ENCODE results near the gene CARHSP1. TPM values are rescaled to one million over a fixed set of nuclear protein-coding genes. Genes with fewer than 3 reads are reported as not detected.
A peak's percentile ranks its signal among the peaks of the same experiment; 100 is the strongest.
"Not testable (repeated sequence)": the region's sequence is repeated elsewhere in the genome, so short reads cannot be mapped to it uniquely, and the experiment has no call there.

The CARHSP1 gene
- total RNA-seq, 4 donors from 2014 or later = 20.0 to 79.2 (median 67.4) TPM

DNA sequence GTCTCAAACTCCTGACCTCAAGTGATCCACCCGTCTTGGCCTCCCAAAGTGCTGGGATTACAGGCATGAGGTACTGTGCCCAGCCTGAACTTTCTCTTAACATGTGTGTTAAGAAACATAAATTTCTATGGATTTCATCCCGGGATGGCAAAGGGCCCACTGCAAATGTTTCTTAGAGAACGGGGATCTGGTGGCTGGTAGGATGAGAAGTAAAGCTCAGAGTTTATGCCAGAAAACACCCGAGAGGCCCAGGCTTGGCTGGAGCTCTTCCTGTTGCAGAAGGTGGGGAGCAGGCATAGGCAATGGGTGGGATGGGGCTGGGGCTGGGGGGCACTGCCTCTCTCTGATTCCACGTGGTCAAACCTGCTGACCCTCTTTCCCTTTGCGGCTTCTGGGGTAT is 5.6 kb upstream of the CARHSP1 start:
- TF ChIP-seq, protein P1, sequence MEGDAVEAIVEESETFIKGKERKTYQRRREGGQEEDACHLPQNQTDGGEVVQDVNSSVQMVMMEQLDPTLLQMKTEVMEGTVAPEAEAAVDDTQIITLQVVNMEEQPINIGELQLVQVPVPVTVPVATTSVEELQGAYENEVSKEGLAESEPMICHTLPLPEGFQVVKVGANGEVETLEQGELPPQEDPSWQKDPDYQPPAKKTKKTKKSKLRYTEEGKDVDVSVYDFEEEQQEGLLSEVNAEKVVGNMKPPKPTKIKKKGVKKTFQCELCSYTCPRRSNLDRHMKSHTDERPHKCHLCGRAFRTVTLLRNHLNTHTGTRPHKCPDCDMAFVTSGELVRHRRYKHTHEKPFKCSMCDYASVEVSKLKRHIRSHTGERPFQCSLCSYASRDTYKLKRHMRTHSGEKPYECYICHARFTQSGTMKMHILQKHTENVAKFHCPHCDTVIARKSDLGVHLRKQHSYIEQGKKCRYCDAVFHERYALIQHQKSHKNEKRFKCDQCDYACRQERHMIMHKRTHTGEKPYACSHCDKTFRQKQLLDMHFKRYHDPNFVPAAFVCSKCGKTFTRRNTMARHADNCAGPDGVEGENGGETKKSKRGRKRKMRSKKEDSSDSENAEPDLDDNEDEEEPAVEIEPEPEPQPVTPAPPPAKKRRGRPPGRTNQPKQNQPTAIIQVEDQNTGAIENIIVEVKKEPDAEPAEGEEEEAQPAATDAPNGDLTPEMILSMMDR (IDR thresholded peaks at IDR 0.05) = no peak
- TF ChIP-seq POLR2A (IDR thresholded peaks at IDR 0.05) = no peak
- intact Hi-C loops (cut with DNase I; ENCODE audit: low total_unique reads) = no loop called here
- no peaks in the 10 kb centered on the region for H3K27me3 ChIP-seq
- no peak overlapping the region for H3K27ac ChIP-seq
- DNase-seq = no peak
- H3K4me3 ChIP-seq = no peak overlapping the region
- H3K36me3 ChIP-seq = no peaks in the 10 kb centered on the region
- no peaks in the 10 kb centered on the region for H3K9me3 ChIP-seq
- no peaks in the 10 kb centered on the region for H3K4me1 ChIP-seq

DNA sequence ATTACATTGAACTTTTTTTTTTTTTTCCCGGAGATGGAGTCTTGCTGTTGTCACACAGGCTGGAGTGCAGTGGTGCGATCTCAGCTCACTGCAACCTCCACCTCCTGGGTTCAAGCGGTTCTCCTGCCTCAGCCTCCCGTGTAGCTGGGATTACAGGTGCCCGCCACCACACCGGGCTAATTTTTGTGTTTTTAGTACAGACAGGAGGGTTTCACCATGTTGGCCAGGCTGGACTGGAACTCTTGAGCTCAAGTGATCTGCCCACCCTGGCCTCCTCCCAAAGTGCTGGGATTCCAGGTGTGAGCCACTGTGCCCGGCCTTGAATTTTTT is 5.0 kb upstream of the CARHSP1 start:
- H3K4me1 ChIP-seq; H3K36me3 ChIP-seq; H3K4me3 ChIP-seq; H3K27me3 ChIP-seq; intact Hi-C loops (cut with DNase I; ENCODE audit: low total_unique reads); H3K9me3 ChIP-seq; DNase-seq; H3K27ac ChIP-seq: not testable (repeated sequence)

DNA sequence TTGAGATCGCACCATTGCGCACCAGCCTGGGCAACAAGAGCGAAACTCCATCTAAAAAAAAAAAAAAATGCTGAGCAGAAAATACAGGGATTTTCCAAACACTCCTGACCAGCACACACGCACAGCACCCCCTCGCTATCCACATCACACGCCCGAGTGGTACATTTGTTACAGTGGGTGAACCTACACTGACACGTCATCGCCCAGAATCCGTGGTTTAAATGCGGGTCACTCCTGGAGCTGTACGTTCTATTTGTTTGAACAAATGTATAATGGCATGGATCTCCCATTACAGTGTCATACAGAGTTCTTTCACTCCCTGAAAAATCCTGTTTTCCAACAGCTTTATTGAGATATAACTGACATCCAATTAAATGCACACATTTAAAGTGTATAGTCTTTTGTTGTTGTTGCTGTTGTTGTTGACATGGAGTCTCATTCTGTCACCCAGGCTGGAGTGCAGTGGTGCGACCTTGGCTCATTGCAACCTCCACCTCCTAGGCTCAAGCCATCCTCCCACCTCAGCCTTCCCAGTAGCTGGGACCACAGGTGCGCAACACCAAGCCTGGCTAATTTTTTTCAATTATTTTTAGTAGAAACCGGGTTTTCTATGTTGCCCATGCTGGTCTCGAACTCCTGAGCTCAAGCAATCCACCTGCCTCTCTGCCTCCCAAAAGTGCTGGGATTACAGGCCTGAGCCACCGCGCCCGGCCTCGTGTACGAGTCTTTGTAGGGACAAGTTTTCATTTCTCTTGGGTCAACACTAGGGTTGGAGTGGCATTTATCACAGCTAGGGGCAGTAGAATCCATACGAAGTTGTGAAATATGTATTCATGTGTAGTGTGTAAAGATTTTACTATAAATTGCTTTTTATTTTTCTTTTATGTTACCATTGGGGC is 4.4 kb upstream of the CARHSP1 start:
- TF ChIP-seq POLR2A (IDR thresholded peaks at IDR 0.05) = no peak
- TF ChIP-seq, protein P1 (IDR thresholded peaks at IDR 0.05) = no peak
- Histone ChIP-seq H3K4me1 (no peaks in the 10 kb centered on the region), H3K9me3 (no peaks in the 10 kb centered on the region), H3K36me3 (no peaks in the 10 kb centered on the region), H3K4me3 (no peak overlapping the region), H3K27ac (no peak overlapping the region), H3K27me3 (no peaks in the 10 kb centered on the region)
- DNase-seq = no peak
- intact Hi-C loops (cut with DNase I; ENCODE audit: low total_unique reads) = no loop called here

DNA sequence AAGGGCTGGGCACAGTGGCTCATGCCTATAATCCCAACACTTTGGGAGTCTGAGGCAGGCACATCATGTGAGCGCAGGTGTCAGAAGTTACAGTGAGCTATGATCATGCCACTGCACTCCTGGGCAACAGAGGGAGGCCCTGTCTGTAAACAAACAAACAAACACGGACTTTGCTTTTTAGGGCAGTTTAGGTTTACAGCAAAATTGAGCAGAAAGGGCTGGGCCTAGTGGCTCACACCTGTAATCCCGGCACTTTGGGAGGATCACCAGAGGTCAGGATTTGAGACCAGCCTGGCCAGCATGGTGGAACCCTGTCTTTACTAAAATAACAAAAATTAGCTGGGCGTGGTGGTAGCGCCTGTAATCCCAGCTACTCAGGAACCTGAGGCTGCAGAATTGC is 3.3 kb upstream of the CARHSP1 start:
- Histone ChIP-seq H3K36me3 (no peaks in the 10 kb centered on the region), H3K9me3 (no peaks in the 10 kb centered on the region), H3K4me1 (peaks cover 0 to 7% of the 10 kb centered on the region in 2 donors), H3K27me3 (no peaks in the 10 kb centered on the region), H3K4me3 (no peak overlapping the region), H3K27ac (no peak overlapping the region)
- intact Hi-C loops (cut with DNase I; ENCODE audit: low total_unique reads) = no loop called here
- DNase-seq = no peak
- no peak for TF ChIP-seq POLR2A (IDR thresholded peaks at IDR 0.05)
- TF ChIP-seq, protein P1 (IDR thresholded peaks at IDR 0.05) = no peak

DNA sequence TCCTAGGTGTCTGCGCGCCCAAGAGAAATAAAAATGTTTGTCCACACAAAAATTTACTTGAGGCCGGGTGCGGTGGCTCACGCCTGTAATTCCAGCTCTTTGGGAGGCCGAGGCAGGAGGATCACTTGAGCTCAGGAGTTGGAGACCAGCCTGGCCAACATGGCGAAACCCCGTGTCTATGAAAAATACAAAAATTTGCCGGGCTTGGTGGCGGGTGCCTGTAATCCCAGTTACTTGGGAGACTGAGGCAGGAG is 1.1 kb upstream of the CARHSP1 start:
- intact Hi-C loops (cut with DNase I; ENCODE audit: low total_unique reads); H3K9me3 ChIP-seq: not testable (repeated sequence)
- peak overlapping the region in 1 of 2 donors; percentile 86 for H3K27ac ChIP-seq

DNA sequence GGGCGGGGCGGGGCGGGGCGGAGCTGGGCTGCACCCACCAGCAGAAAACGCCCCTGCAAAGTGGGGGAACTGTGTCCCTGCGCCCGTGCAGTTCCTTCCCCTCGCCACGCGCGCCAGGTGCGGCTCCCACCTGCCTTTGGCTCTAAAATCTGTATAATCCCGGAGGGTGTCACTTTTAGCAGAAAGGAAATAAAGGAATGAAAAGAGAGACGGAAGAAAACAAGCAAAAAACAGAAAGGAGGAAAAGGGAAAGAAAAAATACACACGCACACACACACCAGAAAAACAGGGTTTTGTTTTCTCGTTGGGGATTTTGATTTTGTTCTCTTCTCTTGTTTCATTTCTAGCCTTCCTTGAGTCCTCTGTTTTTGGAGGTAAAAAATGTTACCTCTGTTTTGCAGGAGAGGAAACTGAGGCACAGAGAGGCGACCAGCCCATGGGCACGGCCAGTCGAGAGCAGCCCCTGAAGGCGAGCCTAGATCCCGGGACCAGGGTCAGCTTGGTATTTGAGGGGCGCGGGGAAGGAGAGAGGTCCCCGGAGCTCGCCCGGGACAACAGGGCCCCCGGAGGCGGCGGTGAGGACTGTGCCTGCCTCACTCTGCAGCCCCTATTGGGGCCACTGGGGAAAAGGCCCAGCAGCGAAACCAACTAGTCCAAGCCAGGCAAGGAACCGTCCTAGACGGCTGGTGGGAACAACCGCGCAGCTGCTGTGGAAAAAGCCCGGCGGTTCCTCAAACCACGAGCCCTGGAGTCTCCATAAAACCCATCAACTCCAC is 594 bp upstream of the CARHSP1 start:
- H3K27ac ChIP-seq = peak overlapping the region; percentile 40 to 86
- DNase-seq = no peak

More for the DNA sequence above, 1.1 kb upstream of the CARHSP1 start:
- H3K27me3 ChIP-seq, H3K4me3 ChIP-seq, H3K36me3 ChIP-seq, DNase-seq: not testable (repeated sequence)
- H3K4me1 ChIP-seq = peaks cover 0 to 25% of the 10 kb centered on the region in 2 donors

More for the DNA sequence above, 594 bp upstream of the CARHSP1 start:
- Histone ChIP-seq H3K36me3 (no peaks in the 10 kb centered on the region), H3K4me1 (peaks cover 0 to 30% of the 10 kb centered on the region in 2 donors), H3K27me3 (no peaks in the 10 kb centered on the region), H3K9me3 (no peaks in the 10 kb centered on the region), H3K4me3 (peak overlapping the region; percentile 46 to 75)
- TF ChIP-seq, protein P1 (IDR thresholded peaks at IDR 0.05) = peak in 1 of 4 experiments; percentile 8
- TF ChIP-seq POLR2A (IDR thresholded peaks at IDR 0.05) = no peak
- intact Hi-C loops (cut with DNase I; ENCODE audit: low total_unique reads) = no loop called here

All from uterus (tissue), 4 donors.